Fibroblast of upper back skin (primary cell): Measurements from ENCODE around the gene EHMT2.
"Not testable (repeated sequence)": the region's sequence is repeated elsewhere in the genome, so short reads cannot be mapped to it uniquely, and the experiment has no call there.

ENCODE experiments used
- DNase-seq: peaks from one replicate; pipeline ENCODE4 v3.0.0-alpha.2; 2013

EHMT2 gene

DNA sequence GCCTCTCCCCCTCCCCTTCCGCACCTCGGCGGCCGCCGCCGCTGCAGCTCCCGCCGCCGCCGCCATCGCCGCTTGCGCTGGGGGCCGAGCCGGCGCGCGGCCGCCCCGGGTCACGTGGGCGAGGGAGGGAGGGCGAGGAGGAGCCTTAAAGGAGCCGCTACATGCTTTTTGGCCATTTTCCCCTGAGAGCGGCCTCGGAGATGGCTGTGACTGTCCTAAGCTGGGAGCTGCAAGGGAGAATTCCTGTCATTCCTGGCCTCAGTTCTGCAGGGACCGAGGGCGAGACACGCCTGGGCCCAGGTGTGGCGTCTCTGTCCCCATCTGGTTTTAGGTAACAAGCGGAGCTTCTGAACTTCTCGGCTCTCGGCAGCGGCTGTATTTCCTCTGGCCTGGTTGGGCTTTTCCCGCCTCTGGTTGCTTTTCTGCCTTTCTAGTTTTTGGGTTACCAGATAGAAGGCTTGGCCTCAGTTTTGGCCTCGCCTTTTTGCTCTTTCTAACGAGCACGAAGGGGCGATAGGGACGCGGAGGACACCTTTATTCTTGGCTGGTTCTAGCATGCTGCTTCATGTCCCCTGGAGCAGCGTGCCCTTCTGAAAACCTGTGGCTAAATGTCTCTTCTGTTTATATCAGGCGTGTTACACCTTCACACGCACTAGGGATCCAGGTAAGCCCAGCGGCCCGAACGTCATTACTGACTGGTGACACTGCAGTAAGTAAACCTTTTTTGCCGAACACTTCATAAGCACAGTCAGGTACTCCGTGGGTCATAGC, at the start of gene EHMT2:
EHMT2 (minus strand) TSS at position 87 of the 771 bp plus-strand sequence; CDS start at position 66, 21 bp downstream.
- DNase-seq: peak; percentile 72

DNA sequence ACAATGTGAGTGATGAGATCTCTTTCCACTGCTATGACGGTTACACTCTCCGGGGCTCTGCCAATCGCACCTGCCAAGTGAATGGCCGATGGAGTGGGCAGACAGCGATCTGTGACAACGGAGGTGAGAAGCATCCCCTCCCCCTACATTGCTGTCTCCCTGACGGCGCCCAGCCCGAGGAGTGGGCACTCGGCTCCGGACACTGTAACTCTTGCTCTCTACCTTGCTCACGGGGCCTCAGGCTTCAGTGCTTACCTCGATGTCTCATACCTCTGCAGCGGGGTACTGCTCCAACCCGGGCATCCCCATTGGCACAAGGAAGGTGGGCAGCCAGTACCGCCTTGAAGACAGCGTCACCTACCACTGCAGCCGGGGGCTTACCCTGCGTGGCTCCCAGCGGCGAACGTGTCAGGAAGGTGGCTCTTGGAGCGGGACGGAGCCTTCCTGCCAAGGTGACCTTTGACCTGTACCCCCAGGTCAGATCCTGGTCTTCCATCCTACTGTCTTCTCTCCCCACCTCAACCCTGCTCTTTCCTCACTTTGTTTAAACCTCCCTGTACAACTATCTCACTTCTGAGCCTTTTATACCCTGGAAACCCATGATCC, 49.7 kb upstream of the EHMT2 start:
- DNase-seq: no peak

DNA sequence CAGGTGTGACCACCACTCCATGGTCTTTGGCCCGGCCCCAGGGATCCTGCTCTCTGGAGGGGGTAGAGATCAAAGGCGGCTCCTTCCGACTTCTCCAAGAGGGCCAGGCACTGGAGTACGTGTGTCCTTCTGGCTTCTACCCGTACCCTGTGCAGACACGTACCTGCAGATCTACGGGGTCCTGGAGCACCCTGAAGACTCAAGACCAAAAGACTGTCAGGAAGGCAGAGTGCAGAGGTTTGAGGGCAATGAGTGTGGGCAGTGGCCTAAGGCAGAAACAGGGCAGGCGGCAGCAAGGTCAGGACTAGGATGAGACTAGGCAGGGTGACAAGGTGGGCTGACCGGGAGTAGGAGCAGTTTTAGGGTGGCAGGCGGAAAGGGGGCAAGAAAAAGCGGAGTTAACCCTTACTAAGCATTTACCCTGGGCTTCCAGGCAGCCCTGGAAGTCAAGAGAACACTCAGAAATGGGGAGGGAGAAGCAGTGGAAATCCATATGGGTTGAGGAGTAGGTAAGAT, 48.9 kb upstream of the EHMT2 start:
- DNase-seq: no peak

DNA sequence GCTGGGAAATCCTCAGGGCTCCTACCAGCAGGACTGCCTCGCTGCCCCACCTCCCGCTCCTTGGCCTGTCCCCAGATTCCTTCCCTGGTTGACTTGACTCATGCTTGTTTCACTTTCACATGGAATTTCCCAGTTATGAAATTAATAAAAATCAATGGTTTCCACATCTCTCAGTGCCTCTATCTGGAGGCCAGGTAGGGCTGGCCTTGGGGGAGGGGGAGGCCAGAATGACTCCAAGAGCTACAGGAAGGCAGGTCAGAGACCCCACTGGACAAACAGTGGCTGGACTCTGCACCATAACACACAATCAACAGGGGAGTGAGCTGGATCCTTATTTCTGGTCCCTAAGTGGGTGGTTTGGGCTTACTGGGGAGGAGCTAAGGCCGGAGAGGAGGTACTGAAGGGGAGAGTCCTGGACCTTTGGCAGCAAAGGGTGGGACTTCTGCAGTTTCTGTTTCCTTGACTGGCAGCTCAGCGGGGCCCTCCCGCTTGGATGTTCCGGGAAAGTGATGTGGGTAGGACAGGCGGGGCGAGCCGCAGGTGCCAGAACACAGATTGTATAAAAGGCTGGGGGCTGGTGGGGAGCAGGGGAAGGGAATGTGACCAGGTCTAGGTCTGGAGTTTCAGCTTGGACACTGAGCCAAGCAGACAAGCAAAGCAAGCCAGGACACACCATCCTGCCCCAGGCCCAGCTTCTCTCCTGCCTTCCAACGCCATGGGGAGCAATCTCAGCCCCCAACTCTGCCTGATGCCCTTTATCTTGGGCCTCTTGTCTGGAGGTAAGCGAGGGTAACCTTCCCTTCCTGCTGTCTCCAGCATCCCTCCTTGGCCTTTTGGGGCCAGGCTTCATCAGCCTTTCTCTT, 48.2 kb upstream of the EHMT2 start, which contains the start of gene CFB:
CFB (plus strand) TSS at position 589 of the 863 bp plus-strand sequence; CDS start at position 716, 127 bp downstream.
- DNase-seq: peak; percentile 83

DNA sequence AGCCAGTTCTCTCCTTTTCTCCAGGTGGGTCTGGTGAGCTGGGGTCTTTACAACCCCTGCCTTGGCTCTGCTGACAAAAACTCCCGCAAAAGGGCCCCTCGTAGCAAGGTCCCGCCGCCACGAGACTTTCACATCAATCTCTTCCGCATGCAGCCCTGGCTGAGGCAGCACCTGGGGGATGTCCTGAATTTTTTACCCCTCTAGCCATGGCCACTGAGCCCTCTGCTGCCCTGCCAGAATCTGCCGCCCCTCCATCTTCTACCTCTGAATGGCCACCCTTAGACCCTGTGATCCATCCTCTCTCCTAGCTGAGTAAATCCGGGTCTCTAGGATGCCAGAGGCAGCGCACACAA, 47.6 kb upstream of the EHMT2 start:
- no peak for DNase-seq

DNA sequence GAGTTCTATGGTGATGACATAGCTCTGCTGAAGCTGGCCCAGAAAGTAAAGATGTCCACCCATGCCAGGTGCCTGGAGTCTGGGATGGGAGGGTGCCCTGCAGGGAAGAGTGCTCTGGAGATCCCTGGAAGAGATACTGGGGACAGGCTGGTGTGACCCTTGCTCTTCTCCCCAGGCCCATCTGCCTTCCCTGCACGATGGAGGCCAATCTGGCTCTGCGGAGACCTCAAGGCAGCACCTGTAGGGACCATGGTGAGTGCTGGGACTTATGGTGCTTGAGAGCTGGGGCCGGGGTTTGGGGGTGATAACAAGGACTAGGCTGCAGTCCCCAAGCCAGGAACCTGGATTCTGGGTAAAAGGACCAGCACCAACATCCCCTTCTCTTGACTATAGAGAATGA, 46.2 kb upstream of the EHMT2 start:
- DNase-seq: no peak

DNA sequence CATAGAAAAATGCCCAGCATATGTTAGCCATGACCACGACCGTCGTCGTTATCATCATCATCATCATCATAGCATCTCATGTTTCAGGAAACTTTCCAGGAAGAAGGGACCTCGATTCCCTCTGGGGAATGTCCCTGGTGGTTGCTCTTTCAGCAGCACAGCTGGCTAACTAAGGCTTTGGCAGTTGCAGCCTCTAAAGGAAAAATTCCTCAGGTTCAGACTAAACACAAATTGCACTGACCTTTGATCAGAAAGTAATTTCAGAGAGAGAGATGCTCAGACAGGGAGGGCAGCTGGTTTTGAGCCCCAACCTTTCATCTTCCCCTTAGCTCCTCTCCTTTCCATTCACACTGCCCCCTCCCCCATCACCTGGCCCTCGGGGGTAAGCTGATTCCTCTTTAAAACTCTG, 42.8 kb upstream of the EHMT2 start:
- peak; percentile 32 for DNase-seq

DNA sequence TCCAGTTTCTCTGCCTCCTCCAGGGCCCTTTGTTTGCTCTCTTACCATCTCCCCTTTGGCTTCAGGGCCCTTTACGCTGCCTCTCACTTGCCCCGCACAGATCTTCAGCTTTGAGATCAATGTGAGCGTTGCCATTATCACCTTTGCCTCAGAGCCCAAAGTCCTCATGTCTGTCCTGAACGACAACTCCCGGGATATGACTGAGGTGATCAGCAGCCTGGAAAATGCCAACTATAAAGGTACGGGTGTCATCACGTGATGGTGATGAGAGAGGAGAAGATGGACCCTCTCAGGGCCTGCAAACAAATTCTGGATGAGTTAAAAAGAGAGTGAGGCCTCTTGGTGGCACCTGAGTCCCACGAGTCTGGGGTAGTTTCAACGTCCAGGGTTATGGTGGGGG, 38.3 kb upstream of the EHMT2 start:
- DNase-seq: no peak

DNA sequence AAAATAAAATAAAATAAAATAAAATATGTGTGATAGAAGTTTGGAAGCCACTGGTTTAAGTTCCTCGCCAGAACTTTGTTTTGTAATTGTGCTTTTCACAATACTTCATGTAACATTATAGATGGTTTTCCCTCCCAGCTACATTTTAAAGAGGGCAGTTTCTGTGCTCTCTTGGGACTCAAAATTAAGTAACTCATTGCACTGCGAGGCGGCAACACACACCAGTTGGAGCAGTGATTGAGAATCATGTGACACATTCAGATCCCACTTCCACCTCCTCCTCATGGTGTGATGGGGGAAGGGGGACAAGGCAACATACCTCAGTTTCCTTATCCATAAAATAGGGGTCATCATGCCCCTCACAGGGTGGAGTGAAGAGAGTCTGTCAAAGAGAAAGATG, 37.5 kb upstream of the EHMT2 start:
- DNase-seq: no peak

DNA sequence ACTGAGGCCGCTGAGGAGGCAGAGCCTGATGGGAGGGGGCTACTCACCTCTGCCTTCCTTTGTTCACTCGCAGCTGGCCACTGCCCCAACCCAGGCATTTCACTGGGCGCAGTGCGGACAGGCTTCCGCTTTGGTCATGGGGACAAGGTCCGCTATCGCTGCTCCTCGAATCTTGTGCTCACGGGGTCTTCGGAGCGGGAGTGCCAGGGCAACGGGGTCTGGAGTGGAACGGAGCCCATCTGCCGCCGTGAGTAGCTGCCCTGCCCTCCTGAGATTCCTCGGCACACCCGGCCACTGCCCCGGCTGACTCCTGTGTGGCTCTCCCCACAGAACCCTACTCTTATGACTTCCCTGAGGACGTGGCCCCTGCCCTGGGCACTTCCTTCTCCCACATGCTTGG, 36.0 kb upstream of the EHMT2 start:
- no peak for DNase-seq

DNA sequence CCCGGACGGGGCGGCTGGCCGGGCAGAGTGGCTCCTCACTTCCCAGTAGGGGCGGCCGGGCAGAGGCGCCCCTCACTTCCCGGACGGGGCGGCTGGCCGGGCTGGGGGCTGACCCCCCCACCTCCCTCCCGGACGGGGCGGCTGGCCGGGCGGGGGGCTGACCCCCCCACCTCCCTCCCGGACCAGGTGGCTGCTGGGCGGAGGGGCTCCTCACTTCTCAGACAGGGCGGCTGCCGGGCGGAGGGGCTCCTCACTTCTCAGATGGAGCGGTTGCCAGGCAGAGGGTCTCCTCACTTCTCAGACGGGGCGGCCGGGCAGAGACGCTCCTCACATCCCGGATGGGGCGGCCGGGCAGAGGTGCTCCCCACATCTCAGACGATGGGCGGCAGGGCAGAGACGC, 34.6 kb upstream of the EHMT2 start:
- not testable (repeated sequence) for DNase-seq

DNA sequence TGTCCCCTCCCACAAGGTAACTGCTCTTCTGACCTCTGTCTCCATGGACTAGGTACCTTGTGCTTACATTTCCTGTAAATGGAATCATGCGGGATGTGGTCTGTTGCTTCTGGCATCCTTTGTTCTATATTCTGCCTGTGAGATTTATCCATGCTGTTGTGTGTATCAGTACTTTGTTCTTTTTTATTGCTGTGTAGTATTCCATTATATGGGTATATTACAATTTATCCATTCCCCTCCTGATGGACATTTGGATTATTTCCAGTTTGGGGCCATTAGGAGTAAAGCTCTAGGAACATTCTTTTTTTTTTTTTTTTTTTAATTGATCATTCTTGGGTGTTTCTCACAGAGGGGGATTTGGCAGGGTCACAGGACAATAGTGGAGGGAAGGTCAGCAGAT, 33.5 kb upstream of the EHMT2 start:
- DNase-seq: no peak

DNA sequence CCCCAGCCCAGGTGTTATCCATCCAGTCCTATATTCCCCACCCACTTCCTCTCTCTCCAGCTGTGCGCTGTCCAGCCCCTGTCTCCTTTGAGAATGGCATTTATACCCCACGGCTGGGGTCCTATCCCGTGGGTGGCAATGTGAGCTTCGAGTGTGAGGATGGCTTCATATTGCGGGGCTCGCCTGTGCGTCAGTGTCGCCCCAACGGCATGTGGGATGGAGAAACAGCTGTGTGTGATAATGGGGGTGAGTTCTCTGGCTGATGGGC, 31.1 kb upstream of the EHMT2 start:
- no peak for DNase-seq

DNA sequence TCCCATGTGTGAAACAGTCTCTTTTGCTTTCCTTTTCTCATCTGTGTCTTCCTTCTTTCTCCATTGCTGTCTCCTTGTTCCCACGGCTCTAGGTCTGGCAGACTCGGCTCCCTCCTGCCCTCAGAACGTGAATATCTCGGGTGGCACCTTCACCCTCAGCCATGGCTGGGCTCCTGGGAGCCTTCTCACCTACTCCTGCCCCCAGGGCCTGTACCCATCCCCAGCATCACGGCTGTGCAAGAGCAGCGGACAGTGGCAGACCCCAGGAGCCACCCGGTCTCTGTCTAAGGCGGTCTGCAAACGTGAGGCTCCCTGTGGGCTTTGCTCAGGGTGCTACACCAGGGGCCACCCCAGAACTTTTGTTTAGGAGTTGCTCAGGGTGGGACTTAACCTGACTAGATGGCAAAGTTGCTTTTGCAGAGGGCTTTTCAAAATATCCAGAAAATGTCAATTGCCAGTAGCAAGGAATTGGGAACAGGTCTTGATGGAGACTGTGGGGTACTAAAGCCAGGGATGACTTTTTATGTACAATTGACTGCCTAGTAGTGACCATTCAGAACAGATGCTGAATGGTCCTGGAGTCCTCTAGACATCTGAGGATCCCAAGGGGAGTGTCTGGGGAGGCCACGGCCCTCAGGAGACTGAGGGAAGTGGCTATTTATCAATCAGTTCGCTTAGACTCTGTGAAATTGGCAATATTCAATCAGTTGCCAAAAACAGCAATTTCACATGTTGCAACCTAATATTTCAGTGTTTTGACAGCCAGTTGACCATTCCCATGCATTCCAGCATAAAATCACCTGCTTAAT, 30.6 kb upstream of the EHMT2 start:
- no peak for DNase-seq

DNA sequence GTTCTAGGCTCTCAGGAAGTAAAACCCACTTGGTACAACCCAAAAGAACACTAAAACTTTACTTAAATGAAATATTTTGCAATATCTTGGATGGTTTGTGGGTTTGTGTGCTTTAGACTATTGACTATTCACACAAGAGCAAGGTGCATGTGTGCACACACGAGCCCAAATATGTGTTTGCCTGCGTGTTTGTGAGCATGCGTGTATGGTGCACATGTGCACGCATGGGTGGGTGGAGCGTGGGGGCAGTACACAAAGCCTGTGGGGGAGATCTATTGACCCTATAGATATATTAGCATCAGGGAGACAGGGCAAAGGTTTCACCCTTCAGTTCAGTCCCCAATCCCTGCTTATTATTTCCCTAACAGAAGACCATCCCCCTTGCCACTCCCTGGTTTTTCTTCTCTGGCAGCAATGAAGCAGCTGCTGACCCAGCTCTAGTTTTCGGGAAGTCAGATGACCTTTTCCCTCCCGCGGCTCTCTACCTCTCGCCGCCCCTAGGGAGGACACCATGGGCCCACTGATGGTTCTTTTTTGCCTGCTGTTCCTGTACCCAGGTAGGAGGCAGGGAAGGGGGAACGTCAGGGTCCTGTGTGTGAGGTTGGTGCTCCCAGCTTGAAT, 29.9 kb upstream of the EHMT2 start, which contains the start of gene C2:
C2 (plus strand) TSS at position 476 of the 621 bp plus-strand sequence; CDS start at position 512, 36 bp downstream.
- no peak for DNase-seq

DNA sequence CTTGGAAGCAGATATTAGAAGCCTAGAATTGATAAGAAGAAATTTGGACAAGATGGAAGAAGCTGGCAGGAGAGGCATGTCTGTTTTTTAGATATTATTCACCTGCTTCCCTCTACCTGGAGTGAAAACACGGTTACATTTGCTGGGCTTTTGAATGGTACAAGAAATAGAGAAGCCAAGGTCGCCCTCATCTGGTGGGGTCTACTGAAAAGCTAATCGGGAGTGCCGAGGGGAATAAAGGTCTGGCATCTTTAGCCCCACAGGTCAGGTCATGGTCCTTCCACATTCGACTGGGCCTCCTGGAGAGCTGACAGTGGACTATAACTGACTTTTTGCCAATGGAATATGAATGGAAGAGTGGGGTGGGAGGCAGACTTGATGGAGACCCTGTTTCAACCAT, 25.4 kb upstream of the EHMT2 start:
- DNase-seq: no peak

DNA sequence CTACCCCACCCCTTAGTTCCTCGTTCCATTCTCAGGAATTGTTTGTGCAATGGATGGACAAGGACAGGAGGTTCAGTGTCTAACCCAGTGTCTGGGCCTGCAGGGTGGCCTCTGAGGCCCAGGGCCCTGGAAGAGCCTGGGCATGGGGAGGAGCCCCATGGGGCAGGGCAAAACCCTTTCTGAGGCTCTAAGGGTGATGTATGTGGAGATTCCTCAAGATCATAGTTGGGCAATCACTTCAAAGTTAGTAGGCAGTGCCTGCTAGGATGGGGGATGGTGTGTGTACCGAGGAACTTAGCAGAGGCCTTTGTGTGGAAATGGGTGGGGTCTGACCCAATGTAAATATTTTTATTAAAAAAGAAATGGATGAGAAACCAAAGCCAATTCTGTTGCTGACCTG, 23.3 kb upstream of the EHMT2 start:
- no peak for DNase-seq

DNA sequence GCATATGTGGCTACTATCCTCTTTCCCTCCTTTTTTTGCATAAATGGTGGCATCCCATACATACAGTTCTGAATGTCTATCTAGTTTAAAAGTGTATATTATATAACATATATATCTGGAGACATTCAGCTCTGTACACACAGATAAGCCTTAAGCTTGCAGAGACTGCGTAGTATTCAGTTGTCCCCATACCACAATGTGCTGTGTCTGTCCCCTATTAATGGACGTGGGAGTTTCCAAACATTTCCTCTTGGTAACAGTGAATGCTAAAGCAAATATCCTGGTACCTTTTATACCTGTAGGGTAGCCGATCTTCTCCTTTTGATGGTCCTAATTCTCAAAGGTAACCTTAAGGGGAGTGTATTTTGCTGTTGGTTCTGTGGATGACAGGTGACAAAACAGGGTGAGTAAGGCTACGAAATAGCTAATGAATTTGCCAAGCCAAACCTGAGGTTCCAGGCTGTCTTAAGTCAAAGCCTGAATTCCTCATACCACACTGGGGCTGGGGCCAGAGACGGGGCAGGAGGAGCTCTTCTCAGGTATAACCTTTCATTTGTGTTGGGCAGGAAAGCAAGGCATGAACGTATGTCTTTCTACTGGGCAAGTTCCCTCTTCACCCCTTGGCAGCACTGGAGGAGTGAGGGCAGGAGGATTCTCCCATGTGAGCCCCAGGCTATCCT, 22.3 kb upstream of the EHMT2 start:
- no peak for DNase-seq

DNA sequence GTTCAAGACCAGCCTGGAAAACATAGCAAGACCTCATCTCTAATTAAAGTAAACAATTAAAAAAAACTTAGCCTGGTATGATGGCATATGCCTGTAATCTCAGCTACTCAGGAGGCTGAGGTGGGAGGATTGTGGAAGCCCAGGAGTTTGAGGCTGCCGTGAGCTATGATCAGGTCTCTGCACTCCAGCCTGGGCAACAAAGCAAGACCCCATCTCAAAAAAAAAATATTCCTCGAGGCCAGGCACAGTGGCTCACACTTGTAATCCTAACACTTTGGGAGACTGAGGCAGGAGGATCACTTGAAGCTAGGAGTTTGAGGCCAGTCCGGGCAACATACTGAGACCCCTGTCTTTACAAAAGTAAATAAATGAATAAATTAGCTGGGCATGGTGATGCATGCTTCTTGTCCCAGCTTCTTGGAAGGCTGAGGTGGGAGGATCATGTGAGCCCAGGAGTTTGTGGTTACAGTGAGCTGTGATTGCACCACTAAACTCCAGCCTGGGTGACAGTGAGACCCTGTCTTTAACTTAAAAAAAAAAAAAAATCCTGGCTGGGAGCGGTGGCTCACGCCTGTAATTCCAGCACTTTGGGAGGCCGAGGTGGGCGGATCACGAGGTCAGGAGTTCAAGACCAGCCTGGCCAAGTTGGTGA, 20.7 kb upstream of the EHMT2 start:
- DNase-seq: no peak

DNA sequence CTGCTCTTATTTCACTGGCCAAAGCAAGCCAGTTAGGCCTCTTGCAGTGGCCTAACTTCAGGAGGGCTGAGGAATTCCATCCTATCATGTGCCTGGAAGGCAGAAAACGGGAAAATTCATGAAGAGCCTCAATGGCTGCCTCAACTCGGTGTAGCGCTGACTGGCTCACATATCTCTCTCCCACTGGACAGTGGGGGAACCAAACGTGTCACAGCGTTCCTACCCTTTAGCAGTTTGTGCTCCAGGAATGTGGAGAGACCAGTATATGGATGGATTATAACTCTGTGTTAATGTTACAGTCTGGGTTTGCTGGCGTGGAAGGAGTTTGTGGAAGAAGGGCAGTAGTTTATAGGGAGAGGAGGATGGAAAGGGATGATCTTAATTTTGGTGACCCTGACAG, 18.3 kb upstream of the EHMT2 start:
- no peak for DNase-seq

DNA sequence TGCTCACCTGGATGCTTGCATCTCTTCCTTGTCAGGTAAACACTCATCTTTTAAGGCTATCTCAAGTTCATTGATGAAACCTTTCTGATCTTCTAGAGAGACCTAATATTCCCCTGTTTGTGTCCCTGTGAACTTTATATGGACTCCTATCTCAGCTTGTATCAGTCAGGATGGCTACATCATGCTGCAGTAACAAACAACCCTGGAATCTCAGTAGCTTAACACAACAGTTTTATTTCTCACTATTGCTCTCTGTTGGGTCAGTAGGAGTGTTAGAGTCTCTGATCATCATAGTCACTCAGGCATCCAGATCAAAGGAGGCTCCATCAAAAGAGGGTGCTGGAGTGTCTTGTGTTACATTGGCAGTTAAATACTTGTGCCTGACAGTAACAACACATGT, 17.9 kb upstream of the EHMT2 start:
- DNase-seq: no peak
